Mesenteric fat pad (tissue), 1 donor: ENCODE data around the gene SH3BGRL2. TPM values are rescaled to one million over a fixed set of nuclear protein-coding genes. Genes with fewer than 3 reads are reported as not detected.
"Not testable (repeated sequence)": the region's sequence is repeated elsewhere in the genome, so short reads cannot be mapped to it uniquely, and the experiment has no call there.

Source experiments
- DNase-seq: peaks from one replicate; pipeline ENCODE4 v3.0.0-alpha.2; 2020; ENCODE audit warnings: low spot score
- total RNA-seq: library from RNA; stranded (reverse); fragmentation: NEBNext Ultra II Directional; extraction: Animal tissue kit (Norgen Biotek cat#: 25700); gene quantifications from one replicate; pipeline ENCODE4 v1.2.1, GENCODE V29; 2021
- donor health status: DM: yes; HTN: yes; CAD: no.

The SH3BGRL2 gene
- total RNA-seq, 1 donor from 2014 or later = 24.1 TPM

- no peak for DNase-seq
Measured at GRCh38 chr6:79735183-79735582, 104.1 kb downstream of the SH3BGRL2 start.

DNA sequence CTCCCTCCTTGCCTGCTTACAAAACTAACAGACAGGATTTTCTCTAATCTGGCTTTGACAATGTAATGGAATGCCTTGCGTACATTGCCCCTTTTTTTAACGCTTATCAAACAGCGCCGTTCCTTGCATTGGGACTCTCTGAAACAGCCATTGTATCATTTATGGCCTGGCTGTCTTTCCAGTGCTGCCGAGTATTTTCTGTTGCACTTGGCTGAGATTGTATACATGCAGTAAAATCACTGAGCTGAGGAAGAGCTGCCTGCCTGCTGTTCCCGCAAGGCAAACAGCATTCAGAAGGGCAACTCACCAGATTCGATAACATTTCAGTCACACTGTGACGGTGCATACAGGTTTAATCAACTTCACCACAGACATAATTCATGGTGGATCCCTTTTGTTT lies 106.0 kb downstream of the SH3BGRL2 start:
- no peak for DNase-seq

DNA sequence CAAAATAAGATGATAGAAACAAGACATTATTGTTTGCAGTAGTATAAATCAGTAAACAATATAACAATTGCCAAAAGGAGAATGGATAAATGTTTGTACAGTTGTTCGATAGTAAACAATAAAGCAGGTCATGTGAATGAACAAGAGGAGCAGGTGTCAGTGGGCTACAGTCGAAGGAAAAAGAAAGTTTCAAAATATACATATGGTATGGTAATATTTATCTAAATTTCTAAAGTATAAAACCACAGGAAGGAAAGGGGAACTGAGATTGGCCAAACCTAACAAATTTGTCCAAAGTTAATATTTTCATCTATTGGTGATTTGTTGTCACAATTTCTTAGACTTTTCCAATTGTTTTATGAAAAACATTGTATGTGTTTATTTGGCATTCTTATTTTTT lies 110.9 kb downstream of the SH3BGRL2 start:
- DNase-seq = no peak

DNA sequence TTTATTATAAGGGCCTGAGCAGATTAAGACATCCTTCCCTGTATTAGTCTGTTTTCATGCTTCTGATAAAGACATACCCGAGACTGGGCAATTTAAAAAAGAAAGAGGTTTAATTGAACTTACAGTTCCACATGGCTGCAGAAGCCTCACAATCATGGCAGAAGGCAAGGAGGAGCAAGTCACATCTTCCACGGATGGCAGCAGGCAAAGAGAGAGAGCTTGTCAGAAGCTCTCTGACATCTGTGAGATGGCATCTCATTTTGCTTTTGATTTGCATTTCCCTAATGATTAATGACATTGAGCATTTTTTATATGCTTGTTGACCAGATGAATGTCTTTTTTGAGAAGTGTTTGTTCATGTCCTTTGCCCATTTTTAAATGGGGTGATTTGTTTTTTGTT lies 114.2 kb downstream of the SH3BGRL2 start:
- DNase-seq = not testable (repeated sequence)

GRCh38 chr6:79746325-79746724 lies 115.2 kb downstream of the SH3BGRL2 start:
- not testable (repeated sequence) for DNase-seq

- DNase-seq = no peak
Measured at GRCh38 chr6:79750806-79751205, 119.7 kb downstream of the SH3BGRL2 start.

Other genes starting within 250 kb of the SH3BGRL2 start
- gene LCA5, start 93.9 kb upstream of the SH3BGRL2 start, total RNA-seq = 3.1 TPM